OCI-LY3 (cell line): ENCODE results near the gene SFXN1.

Experiments
- EZH2phosphoT487 ChIP-seq: fragments of 200-600 bp; shearing (Covaris generic); IDR thresholded peaks from 2 replicates; pipeline ENCODE4 v1.6.1; 2018; ENCODE audit warnings: antibody characterized with exemption, mixed run types, low read depth
- TF ChIP-seq, protein P1 (sequence below): fragments of 200-600, 300-600 bp; sonication (generic); IDR thresholded peaks from 2 replicates; pipeline ENCODE4 v1.5.1; 2014; ENCODE audit warnings: antibody characterized with exemption, low read length, low read depth

DNA sequence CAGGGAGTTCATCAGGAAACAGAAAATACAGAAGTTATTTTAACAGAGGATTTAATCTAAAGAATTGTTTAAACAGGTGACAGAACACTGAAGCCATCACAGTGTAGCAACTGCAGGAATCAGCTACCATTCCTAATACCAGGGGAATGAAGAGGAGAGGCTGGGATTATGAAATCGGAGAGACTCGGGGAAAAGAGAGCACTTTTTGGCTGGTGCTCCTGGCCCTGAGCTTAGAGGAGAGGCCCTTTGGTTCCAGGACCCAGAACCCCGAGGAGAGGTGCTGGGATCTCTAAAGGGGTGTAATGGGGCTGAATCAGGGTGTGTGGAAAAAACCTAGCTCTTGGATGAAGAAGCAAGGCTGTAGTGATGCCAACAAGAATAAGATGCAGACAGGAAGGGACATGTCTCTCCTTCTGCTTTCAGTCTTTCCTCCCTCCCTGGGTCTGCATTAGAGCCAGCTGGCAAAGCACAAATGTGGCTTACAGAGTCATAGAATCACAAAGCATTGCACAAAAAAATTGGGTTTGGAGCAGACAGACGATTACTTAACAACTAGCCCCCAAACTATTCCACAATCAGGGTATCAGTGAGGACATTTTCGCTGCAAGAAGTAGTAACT, 11.6 kb upstream of the SFXN1 start:
- TF ChIP-seq, protein P1, sequence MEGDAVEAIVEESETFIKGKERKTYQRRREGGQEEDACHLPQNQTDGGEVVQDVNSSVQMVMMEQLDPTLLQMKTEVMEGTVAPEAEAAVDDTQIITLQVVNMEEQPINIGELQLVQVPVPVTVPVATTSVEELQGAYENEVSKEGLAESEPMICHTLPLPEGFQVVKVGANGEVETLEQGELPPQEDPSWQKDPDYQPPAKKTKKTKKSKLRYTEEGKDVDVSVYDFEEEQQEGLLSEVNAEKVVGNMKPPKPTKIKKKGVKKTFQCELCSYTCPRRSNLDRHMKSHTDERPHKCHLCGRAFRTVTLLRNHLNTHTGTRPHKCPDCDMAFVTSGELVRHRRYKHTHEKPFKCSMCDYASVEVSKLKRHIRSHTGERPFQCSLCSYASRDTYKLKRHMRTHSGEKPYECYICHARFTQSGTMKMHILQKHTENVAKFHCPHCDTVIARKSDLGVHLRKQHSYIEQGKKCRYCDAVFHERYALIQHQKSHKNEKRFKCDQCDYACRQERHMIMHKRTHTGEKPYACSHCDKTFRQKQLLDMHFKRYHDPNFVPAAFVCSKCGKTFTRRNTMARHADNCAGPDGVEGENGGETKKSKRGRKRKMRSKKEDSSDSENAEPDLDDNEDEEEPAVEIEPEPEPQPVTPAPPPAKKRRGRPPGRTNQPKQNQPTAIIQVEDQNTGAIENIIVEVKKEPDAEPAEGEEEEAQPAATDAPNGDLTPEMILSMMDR, result no peak
- no peak for TF ChIP-seq EZH2phosphoT487
